NCI-H1417 (cell line): ENCODE data around the gene RRP1.
A peak's percentile ranks its signal among the peaks of the same experiment; 100 is the strongest.

Experiments
- DNase-seq, 3 experiments: peaks; one replicate each; lab custom pipeline; 2025; lab: John Stamatoyannopoulos, UW

RRP1 gene, protein sequence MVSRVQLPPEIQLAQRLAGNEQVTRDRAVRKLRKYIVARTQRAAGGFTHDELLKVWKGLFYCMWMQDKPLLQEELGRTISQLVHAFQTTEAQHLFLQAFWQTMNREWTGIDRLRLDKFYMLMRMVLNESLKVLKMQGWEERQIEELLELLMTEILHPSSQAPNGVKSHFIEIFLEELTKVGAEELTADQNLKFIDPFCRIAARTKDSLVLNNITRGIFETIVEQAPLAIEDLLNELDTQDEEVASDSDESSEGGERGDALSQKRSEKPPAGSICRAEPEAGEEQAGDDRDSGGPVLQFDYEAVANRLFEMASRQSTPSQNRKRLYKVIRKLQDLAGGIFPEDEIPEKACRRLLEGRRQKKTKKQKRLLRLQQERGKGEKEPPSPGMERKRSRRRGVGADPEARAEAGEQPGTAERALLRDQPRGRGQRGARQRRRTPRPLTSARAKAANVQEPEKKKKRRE

GRCh38 chr21:43789276-43790009 is at the start of gene RRP1:
Gene RRP1, plus strand, starts transcription at chr21:43789577. Its CDS starts 53 bp downstream, at chr21:43789630.
- DNase-seq = peak; percentile 96 to 98 (median 96)

DNA sequence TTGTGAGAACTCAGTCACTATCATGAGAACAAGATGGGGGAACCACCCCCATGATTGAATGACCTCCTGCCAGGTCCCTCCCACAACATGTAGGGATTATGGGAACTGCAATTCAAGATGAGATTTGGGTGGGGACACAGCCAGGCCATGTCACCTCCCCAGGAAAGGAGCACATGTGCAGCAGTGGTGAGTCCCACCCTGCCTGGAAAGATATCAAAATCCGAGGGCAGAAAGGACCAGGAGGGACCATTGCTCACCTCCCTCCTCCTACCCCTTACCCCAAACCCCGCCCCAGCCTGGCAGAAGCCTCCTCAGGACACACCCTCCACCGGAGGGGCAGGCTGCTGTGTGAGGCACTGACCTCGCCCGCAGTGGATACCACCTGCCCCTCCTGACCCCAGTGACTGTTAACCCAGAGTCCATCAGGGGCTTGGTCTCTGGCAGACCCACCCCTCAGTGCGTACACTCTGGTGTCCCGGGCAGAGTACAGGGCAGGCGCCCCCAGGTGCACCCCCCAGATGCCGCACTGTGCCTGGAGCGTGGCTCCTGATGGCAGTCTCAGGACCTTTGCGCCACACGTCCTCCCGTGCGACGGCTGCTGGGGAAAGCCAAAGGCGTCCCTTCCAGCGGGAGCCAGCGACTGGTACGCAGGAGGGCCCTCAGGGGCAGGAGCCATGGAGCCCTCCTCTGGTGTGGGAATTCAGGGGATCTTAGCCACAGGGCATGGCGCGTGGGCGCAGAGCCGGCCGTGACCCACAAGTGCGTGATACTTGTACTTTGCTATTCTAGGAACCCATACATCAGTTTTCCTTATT is 49.5 kb upstream of the RRP1 start:
- no peak for DNase-seq

- peak in 2 of 3 experiments; percentile 66 to 79 for DNase-seq
Observed at GRCh38 chr21:43740497-43741156, 48.8 kb upstream of the RRP1 start.

DNA sequence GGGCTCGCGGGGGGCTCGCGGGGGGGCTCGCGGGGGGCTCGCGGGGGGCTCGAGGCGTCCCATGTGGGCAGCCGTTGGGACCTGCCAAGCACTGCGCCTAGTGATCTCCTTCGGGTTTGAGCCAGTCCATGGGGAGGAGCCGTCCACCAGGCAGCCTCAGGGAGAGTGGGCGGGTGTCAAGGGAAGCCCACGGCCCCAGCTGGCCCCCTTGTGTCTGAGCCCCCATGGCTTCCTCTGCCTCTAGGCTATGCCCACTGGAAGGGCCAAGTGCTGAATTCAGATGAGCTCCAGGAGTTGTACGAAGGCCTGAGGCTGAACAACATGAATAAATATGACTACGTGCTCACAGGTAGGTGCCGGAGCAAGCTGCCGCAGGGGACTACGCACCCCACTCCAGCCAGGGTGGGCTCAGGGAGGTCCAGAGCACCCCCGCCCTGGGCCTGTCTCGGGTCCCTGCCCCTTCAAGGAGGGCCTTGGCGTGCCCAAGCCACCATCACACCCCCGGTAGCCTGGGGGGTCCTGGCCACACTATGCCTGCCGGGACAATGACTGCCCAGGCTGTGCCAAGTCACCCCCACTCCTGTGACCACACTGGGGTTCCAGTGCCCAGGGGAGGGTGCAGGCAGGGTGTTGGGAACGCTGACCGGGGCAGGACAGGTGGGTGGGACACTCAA is 47.8 kb upstream of the RRP1 start:
- peak in 1 of 3 experiments; percentile 14 for DNase-seq

DNA sequence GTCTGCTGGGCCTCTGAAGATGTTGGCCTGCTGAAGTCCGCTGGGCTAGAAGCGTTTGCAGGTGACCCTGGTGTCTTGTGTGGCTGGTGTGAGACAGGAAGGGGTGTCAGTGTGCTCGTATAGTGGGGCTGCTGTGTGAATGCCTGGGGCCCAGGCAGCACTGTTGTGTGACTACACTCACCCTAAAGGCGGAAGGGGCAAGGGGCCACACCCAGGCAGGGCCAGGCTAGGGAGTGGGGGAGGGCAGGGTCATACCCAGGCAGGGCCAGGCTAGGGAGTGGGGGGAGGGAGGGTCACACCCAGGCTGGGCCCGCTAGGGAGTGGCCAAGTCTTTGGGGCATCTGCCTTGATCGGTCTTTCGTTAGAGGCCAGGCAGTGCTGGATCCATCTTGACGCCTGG is 45.4 kb upstream of the RRP1 start:
- DNase-seq = no peak

DNA sequence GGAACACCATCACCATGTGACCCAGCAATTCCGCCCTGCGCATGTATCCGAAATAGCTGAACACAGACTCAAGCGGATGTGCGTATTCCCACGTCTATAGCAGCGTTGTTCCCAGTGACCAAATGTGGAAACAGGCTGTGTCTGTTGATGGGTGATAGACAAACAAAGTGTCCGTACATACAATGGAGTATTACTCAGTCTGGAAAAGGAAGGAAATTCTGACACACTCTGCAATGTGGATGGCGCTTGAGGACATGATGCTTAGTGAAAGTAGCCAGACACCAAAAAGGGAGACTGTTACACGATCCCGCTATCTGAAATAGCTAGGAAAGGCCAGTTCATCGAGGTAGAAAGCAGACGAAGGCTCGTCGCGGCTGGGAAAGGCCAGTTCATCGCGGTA is 44.7 kb upstream of the RRP1 start:
- DNase-seq = no peak

DNA sequence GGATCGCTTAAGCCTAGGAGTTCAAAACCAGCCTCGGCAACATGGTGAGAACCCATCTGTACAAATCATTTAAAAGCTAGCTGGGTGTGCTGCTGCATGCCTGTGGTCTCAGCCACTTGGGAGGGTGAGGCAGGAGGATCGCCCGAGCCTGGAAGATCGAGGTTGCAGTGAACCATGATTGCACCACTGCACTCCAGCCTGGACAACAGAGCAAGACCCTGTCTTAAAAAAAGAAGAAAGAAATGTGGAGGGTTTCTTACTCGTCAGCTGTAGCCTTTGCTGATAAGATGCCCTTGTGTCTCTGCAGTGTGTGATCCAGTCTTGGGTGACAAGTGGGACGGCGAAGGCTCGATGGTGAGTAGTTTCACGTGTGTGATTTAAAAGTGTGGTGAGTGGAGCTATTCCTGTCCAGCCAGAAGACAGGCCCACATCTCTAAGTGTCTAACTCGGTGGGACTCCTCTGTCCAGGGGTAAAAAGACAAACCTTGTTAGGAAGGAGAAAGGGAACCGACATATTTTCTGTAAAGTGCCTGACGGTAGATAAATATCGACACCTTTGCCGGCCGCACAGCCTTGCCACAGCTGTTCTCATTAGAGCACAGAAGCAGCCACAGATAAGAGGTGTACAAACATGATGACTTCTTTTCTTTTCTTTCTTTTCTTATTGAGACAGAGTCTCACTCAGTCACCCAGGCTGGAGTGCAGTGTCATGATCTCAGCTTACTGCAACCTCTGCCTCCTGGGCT is 43.4 kb upstream of the RRP1 start:
- no peak for DNase-seq

- DNase-seq = no peak
Observed at GRCh38 chr21:43748622-43749021, 40.8 kb upstream of the RRP1 start.

- DNase-seq = no peak
Observed at GRCh38 chr21:43749651-43750262, 39.6 kb upstream of the RRP1 start.

DNA sequence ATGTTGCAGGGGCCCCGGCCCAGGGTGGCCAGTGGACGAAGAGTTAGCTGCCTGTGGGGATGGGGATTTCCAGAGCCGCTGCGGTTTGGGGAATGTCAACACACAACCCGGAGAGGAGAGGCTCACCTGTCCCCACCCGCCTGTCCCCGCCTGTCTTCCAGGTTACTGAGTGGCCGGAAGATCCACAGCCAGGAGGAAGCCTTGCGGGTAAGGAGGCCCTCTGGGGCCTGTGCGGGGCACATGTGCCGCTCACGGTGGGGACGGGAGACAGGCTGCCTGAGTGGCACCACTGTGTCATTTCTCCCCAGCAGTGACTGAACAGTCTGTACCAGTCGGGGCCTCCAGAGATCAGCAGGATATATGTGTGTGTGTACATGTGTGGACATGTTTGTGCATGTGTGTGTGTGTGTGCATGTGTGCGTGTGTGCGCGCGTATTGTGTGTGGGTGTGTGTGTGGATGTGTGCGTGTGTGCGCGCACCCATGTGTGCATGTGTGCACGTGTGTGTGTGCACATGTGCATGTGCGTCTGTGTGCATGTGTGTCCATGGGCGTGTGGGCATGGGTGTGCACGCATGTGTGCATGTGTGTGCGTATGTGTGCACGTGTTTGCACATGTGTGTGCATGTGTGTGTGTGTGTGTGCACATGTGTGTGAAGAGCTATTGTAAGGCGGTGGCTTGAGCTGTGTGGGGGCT is 38.9 kb upstream of the RRP1 start:
- DNase-seq = no peak

- DNase-seq = no peak
Observed at GRCh38 chr21:43751955-43752591, 37.3 kb upstream of the RRP1 start.

GRCh38 chr21:43752758-43753438 is 36.5 kb upstream of the RRP1 start:
- DNase-seq = no peak

DNA sequence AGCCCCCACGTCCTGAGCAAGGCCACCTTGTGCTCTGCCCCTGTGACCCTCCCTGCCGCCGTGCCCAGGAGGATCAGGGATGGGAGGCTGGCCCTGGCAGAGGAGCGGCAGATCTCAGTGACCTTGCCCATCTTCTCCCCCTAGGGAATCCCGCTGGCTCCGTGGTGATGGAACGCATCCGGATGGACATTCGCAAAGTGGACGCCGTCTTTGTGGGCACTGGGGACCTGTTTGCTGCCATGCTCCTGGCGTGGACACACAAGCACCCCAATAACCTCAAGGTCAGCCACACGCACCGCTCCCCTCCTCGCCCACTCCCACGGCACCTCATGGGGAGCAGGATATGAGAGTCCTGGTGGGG is 36.0 kb upstream of the RRP1 start:
- no peak for DNase-seq

DNA sequence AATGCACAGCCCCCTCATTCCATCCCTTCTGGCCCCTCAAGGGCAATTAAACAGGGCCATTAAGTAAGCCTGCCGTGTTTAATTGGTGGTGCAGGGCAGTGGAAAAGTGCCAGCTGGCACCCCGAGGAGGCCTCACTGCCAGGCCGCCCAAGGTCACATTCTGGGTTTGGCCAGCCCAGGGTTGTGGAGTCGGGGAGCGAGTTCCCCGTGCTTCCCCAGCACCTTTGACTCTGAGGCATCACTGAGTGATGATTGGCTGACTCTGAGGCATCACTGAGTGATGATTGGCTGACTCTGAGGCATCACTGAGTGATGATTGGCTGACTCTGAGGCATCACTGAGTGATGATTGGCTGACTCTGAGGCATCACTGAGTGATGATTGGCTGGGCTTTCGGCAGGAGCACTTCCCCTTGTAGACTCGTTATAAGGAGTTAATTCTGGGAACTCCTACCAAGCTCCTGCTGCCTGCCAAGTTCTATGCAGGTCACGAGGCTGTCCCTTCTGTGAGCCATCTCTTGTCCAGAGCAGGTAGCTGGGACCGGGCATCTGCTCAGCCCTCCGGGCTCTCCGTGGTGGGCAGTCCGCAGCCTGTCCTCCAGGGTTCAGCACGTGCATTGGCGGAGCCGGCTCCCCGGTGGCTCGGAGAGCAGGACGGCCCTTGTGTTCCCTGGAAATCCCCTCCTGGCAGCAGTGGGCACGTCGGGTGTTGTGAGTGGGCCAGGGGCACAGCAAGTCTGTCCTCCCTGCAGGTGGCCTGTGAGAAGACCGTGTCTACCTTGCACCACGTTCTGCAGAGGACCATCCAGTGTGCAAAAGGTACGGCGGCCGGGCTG is 34.2 kb upstream of the RRP1 start:
- no peak for DNase-seq

DNA sequence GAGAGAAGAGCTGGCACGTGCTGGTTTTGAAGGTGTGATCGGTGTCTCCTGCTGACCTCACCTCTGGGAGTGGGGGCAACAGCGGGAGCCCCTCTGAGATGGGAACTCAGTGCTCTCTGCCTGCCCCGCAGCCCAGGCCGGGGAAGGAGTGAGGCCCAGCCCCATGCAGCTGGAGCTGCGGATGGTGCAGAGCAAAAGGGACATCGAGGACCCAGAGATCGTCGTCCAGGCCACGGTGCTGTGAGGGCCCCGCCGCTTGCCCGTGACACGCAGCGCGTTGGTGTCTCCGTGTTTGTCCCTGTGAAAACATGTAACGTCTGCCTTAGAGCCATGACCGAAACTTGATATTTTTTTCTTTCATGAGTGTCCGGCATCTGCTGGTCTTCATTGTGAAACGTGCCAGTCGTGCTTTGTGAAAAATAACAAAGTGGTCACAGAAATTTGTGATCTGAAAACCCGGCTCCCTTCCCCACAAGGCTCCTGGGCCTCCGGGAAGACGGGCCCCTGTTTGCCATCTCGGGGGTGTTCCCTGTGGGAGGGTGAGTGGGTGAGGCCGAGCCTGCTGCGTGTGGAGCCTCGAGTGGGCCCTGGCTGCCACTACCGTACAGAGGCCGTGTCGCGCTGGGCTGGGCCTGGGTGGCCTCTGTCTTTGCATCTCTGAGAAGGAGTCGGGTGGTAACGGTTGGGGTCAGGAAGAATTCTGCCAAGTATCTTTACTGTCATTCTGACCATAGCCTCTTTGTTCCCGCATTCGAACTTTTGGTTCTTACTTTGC is 33.4 kb upstream of the RRP1 start:
- no peak for DNase-seq

GRCh38 chr21:43757601-43758000 is 31.8 kb upstream of the RRP1 start:
- no peak for DNase-seq
